ENCODE results near the gene CBX8. TPM values are rescaled to one million over a fixed set of nuclear protein-coding genes. Genes with fewer than 3 reads are reported as not detected.
A peak's percentile ranks its signal among the peaks of the same experiment; 100 is the strongest.

CBX8 gene
- total RNA-seq, 2 donors from 2014 or later, result 2.5 to 3.6 TPM

- H3K27me3 Mint-ChIP-seq, result peaks cover 40% of the 10 kb centered on the region
- no peaks in the 10 kb centered on the region for H3K9me3 ChIP-seq (ENCODE audit: control insufficient read depth, low read length, poor library complexity, severe bottlenecking)
- peaks cover 7% of the 10 kb centered on the region for H3K36me3 Mint-ChIP-seq (ENCODE audit: low read depth)
- DNase-seq, result no peak
- no peak for ATAC-seq
- H3K27ac Mint-ChIP-seq, result no peak overlapping the region
- no peak overlapping the region for H3K4me3 Mint-ChIP-seq
- H3K4me1 Mint-ChIP-seq, result peaks cover 7% of the 10 kb centered on the region
Measured at GRCh38 chr17:79821331-79822095, 24.6 kb upstream of the CBX8 start.

- H3K36me3 Mint-ChIP-seq (ENCODE audit: low read depth), result peaks cover 7% of the 10 kb centered on the region
- H3K4me1 Mint-ChIP-seq, result peaks cover 7% of the 10 kb centered on the region
- ATAC-seq (no peak), DNase-seq (no peak)
- peaks cover 43% of the 10 kb centered on the region for H3K27me3 Mint-ChIP-seq
- no peaks in the 10 kb centered on the region for H3K9me3 ChIP-seq (ENCODE audit: control insufficient read depth, low read length, poor library complexity, severe bottlenecking)
- H3K4me3 Mint-ChIP-seq, result no peak overlapping the region
- H3K27ac Mint-ChIP-seq, result no peak overlapping the region
Measured at GRCh38 chr17:79820959-79821330, 24.1 kb upstream of the CBX8 start.

- H3K9me3 ChIP-seq (ENCODE audit: control insufficient read depth, low read length, poor library complexity, severe bottlenecking), result no peaks in the 10 kb centered on the region
- Mint-ChIP-seq H3K27me3 (peaks cover 39% of the 10 kb centered on the region), H3K4me3 (no peak overlapping the region), H3K27ac (peak overlapping the region; percentile 54), H3K4me1 (peaks cover 7% of the 10 kb centered on the region), H3K36me3 (ENCODE audit: low read depth) (peaks cover 7% of the 10 kb centered on the region)
- ATAC-seq (no peak), DNase-seq (no peak)
Measured at GRCh38 chr17:79819534-79820276, 22.8 kb upstream of the CBX8 start.

GRCh38 chr17:79819085-79819484, 22.2 kb upstream of the CBX8 start:
- DNase-seq (no peak), ATAC-seq (no peak)
- no peaks in the 10 kb centered on the region for H3K9me3 ChIP-seq (ENCODE audit: control insufficient read depth, low read length, poor library complexity, severe bottlenecking)
- peaks cover 6% of the 10 kb centered on the region for H3K36me3 Mint-ChIP-seq (ENCODE audit: low read depth)
- H3K4me1 Mint-ChIP-seq, result peaks cover 9% of the 10 kb centered on the region
- no peak overlapping the region for H3K4me3 Mint-ChIP-seq
- no peak overlapping the region for H3K27ac Mint-ChIP-seq
- peaks cover 40% of the 10 kb centered on the region for H3K27me3 Mint-ChIP-seq

- Mint-ChIP-seq H3K36me3 (ENCODE audit: low read depth) (peaks cover 6% of the 10 kb centered on the region), H3K27ac (no peak overlapping the region), H3K27me3 (peaks cover 41% of the 10 kb centered on the region), H3K4me3 (no peak overlapping the region), H3K4me1 (peaks cover 10% of the 10 kb centered on the region)
- H3K9me3 ChIP-seq (ENCODE audit: control insufficient read depth, low read length, poor library complexity, severe bottlenecking), result no peaks in the 10 kb centered on the region
- no peak for ATAC-seq
- DNase-seq, result no peak
Measured at GRCh38 chr17:79818026-79818758, 21.3 kb upstream of the CBX8 start.

- Mint-ChIP-seq H3K27ac (no peak overlapping the region), H3K4me3 (peak overlapping the region; percentile 59), H3K36me3 (ENCODE audit: low read depth) (peaks cover 5% of the 10 kb centered on the region), H3K4me1 (peaks cover 16% of the 10 kb centered on the region), H3K27me3 (peaks cover 51% of the 10 kb centered on the region)
- ATAC-seq (no peak), DNase-seq (no peak)
- no peaks in the 10 kb centered on the region for H3K9me3 ChIP-seq (ENCODE audit: control insufficient read depth, low read length, poor library complexity, severe bottlenecking)
Measured at GRCh38 chr17:79815836-79816461, 19.1 kb upstream of the CBX8 start.

GRCh38 chr17:79814974-79815835, 18.3 kb upstream of the CBX8 start:
- H3K4me3 Mint-ChIP-seq, result peak overlapping the region; percentile 82
- peaks cover 5% of the 10 kb centered on the region for H3K36me3 Mint-ChIP-seq (ENCODE audit: low read depth)
- H3K9me3 ChIP-seq (ENCODE audit: control insufficient read depth, low read length, poor library complexity, severe bottlenecking), result no peaks in the 10 kb centered on the region
- H3K4me1 Mint-ChIP-seq, result peaks cover 19% of the 10 kb centered on the region
- peaks cover 55% of the 10 kb centered on the region for H3K27me3 Mint-ChIP-seq
- no peak overlapping the region for H3K27ac Mint-ChIP-seq
- DNase-seq (no peak), ATAC-seq (no peak)

GRCh38 chr17:79814127-79814973, 17.5 kb upstream of the CBX8 start:
- peaks cover 48% of the 10 kb centered on the region for H3K27me3 Mint-ChIP-seq
- H3K4me1 Mint-ChIP-seq, result peaks cover 19% of the 10 kb centered on the region

GRCh38 chr17:79813297-79814126, 16.6 kb upstream of the CBX8 start:
- H3K27me3 Mint-ChIP-seq, result peaks cover 50% of the 10 kb centered on the region
- peaks cover 5% of the 10 kb centered on the region for H3K36me3 Mint-ChIP-seq (ENCODE audit: low read depth)
- no peaks in the 10 kb centered on the region for H3K9me3 ChIP-seq (ENCODE audit: control insufficient read depth, low read length, poor library complexity, severe bottlenecking)
- H3K4me3 Mint-ChIP-seq, result peak overlapping the region; percentile 31
- ATAC-seq, result no peak
- no peak for DNase-seq
- H3K27ac Mint-ChIP-seq, result no peak overlapping the region
- peaks cover 21% of the 10 kb centered on the region for H3K4me1 Mint-ChIP-seq

More at GRCh38 chr17:79814127-79814973, 17.5 kb upstream of the CBX8 start:
- no peaks in the 10 kb centered on the region for H3K9me3 ChIP-seq (ENCODE audit: control insufficient read depth, low read length, poor library complexity, severe bottlenecking)
- H3K36me3 Mint-ChIP-seq (ENCODE audit: low read depth), result peaks cover 5% of the 10 kb centered on the region
- DNase-seq (no peak), ATAC-seq (no peak)
- H3K4me3 Mint-ChIP-seq, result peak overlapping the region; percentile 82
- no peak overlapping the region for H3K27ac Mint-ChIP-seq

- ATAC-seq (no peak), DNase-seq (no peak)
- Mint-ChIP-seq H3K4me1 (peaks cover 22% of the 10 kb centered on the region), H3K27ac (peak overlapping the region; percentile 67), H3K36me3 (ENCODE audit: low read depth) (peaks cover 3% of the 10 kb centered on the region), H3K27me3 (peaks cover 54% of the 10 kb centered on the region), H3K4me3 (peak overlapping the region; percentile 79)
- no peaks in the 10 kb centered on the region for H3K9me3 ChIP-seq (ENCODE audit: control insufficient read depth, low read length, poor library complexity, severe bottlenecking)
Measured at GRCh38 chr17:79812353-79813258, 15.7 kb upstream of the CBX8 start.

Measured in T-helper 17 cell (primary cell).